ENCODE measurements around the gene OSBPL2.

DNA sequence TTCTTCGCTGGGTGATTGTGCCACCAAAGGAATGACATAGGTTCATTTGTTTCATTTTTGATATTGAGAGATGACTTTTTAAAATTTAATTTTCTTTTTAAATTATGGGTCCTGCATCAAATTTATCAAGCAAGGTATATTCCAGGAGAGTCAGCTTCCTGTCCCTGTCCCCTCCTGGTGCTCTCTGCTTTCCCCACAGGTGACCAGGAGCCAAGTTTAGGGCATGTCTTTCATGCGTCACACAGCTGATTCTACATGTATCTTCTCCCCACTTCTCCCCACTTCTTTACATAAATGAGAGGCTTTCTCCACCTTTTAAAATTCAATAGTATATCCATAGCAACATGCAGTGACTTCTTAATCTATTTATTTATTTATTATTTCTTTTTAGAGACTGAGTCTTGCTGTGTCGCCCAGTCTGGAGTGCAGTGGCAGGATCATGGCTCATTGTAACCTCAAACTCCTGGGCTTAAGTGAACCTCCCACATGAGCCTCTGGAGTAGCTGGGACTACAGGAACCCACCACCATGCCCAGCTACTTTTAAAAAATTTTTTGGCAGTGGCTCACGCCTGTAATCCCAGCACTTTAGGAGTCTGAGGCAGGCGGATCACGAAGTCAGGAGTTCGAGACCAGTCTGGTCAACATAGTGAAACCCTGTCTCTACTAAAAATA is 30.0 kb downstream of the OSBPL2 start:
- TF ChIP-seq CTCF (IDR thresholded peaks at IDR 0.05) (no peak), POLR2A (IDR thresholded peaks at IDR 0.05) (no peak)
